ENCODE data around the gene PLEKHG2.

- TF ChIP-seq CTCF (IDR thresholded peaks at IDR 0.05) (no peak), POLR2A (IDR thresholded peaks at IDR 0.05; ENCODE audit: low read depth) (no peak)
Observed at GRCh38 chr19:39423258-39424086, 11.0 kb downstream of the PLEKHG2 start.

Measured in esophagus muscularis mucosa (tissue), 3 donors.